ENCODE results near the gene ARL14.

DNA sequence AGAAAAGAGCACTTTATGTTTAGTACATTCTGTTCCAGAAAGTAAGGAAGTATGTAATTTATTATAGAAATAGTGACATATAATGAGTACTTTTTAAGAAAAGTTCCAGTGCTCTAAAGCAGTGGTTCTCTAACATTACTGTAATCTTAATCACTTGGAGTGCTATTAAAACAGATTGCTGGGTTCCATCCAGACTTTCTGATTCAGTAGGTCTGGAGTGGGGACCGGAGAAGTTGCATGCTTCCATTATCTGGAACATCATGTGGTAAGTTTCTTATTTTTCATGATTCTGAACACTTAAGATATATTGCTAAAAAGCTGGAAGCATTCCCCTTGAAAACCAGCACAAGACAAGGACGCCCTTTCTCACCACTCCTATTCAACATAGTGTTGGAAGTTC is 47.5 kb upstream of the ARL14 start:
- TF ChIP-seq, protein P1, sequence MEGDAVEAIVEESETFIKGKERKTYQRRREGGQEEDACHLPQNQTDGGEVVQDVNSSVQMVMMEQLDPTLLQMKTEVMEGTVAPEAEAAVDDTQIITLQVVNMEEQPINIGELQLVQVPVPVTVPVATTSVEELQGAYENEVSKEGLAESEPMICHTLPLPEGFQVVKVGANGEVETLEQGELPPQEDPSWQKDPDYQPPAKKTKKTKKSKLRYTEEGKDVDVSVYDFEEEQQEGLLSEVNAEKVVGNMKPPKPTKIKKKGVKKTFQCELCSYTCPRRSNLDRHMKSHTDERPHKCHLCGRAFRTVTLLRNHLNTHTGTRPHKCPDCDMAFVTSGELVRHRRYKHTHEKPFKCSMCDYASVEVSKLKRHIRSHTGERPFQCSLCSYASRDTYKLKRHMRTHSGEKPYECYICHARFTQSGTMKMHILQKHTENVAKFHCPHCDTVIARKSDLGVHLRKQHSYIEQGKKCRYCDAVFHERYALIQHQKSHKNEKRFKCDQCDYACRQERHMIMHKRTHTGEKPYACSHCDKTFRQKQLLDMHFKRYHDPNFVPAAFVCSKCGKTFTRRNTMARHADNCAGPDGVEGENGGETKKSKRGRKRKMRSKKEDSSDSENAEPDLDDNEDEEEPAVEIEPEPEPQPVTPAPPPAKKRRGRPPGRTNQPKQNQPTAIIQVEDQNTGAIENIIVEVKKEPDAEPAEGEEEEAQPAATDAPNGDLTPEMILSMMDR (IDR thresholded peaks at IDR 0.05; ENCODE audit: low read depth, low read length, missing input control), result no peak
- TF ChIP-seq, protein P2, sequence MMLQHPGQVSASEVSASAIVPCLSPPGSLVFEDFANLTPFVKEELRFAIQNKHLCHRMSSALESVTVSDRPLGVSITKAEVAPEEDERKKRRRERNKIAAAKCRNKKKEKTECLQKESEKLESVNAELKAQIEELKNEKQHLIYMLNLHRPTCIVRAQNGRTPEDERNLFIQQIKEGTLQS (IDR thresholded peaks at IDR 0.05), result no peak
- no peak for TF ChIP-seq RAD21 (IDR thresholded peaks at IDR 0.05)
- no peak for TF ChIP-seq SP1 (IDR thresholded peaks at IDR 0.05)
- no peak for TF ChIP-seq JUND (IDR thresholded peaks at IDR 0.05)

Measured in liver (tissue), 3 donors.